Uterus (tissue), 4 donors: ENCODE results near the gene LRRC17. TPM values are rescaled to one million over a fixed set of nuclear protein-coding genes. Genes with fewer than 3 reads are reported as not detected.

Experiments
- DNase-seq, 2 donors: peaks; one replicate each; pipeline ENCODE4 v3.0.0-alpha.2; 2019 to 2020
- H3K27ac ChIP-seq, 2 donors: fragments of 200-600 bp; sonication (generic); 1 replicate in 1 of 2; 2 replicates in 1 of 2; pipeline ENCODE4 v1.5.1; 2016 to 2018
- H3K27me3 ChIP-seq, 2 donors: fragments of 200-600 bp; sonication (generic); one replicate each; pipeline ENCODE4 v1.5.1; 2018 to 2019; ENCODE audit warnings: control low read depth in 1 of 2
- H3K36me3 ChIP-seq, 2 donors: fragments of 200-600 bp; sonication (generic); one replicate each; pipeline ENCODE4 v1.5.1; 2019; ENCODE audit warnings: control low read depth in 1 of 2
- H3K4me1 ChIP-seq, 2 donors: fragments of 200-600 bp; sonication (generic); one replicate each; pipeline ENCODE4 v1.5.1; 2018 to 2019; ENCODE audit warnings: control low read depth in 1 of 2
- H3K4me3 ChIP-seq, 2 donors: fragments of 200-600 bp; sonication (generic); 1 replicate in 1 of 2; 2 replicates in 1 of 2; pipeline ENCODE4 v1.5.1; 2018 to 2019; ENCODE audit warnings: mild to moderate bottlenecking in 1 of 2
- H3K9me3 ChIP-seq, 2 donors: fragments of 200-600 bp; sonication (generic); one replicate each; pipeline ENCODE4 v1.5.1; 2019; ENCODE audit warnings: control low read depth in 1 of 2
- POLR2A ChIP-seq, 2 donors: fragments of 450-650 bp; IDR thresholded peaks; one replicate each; pipeline ENCODE4 v1.6.1; 2016; ENCODE audit warnings: antibody characterized with exemption in 2 of 2, mild to moderate bottlenecking in 1 of 2, moderate library complexity in 1 of 2
- intact Hi-C: fragments of 100-400 bp; cut with DNase I; formaldehyde crosslinking; loops from one replicate; pipeline ENCODE4 v1.15.1; 2023; ENCODE audit warnings: low total_unique reads
- total RNA-seq, 4 donors: library from RNA; depleted of rRNA in 3 of 4; stranded (reverse); fragments of >200 nt in 3 of 4; gene quantifications; one replicate each; pipeline versions ENCODE4 v1.1.0 to v1.2.4, GENCODE V29; 2014 to 2023
- TF ChIP-seq, protein P1 (sequence below), 4 experiments: fragments of 200-600 bp in 2 of 4; fragments of 450-650 bp in 2 of 4; sonication (generic) in 2 of 4; IDR thresholded peaks; one replicate each; pipeline ENCODE4 v1.5.1; 2016 to 2019; ENCODE audit warnings: antibody characterized with exemption in 4 of 4, mild to moderate bottlenecking in 2 of 4, moderate library complexity in 1 of 4
- donor health status: DM: yes; HTN: yes; CAD: no.

The LRRC17 gene
- total RNA-seq, 4 donors from 2014 or later = 0.29 to 180 (median 4.9) TPM

- intact Hi-C loops = no loop called here
- no peak for TF ChIP-seq POLR2A (IDR thresholded peaks at IDR 0.05)
- TF ChIP-seq, protein P1, sequence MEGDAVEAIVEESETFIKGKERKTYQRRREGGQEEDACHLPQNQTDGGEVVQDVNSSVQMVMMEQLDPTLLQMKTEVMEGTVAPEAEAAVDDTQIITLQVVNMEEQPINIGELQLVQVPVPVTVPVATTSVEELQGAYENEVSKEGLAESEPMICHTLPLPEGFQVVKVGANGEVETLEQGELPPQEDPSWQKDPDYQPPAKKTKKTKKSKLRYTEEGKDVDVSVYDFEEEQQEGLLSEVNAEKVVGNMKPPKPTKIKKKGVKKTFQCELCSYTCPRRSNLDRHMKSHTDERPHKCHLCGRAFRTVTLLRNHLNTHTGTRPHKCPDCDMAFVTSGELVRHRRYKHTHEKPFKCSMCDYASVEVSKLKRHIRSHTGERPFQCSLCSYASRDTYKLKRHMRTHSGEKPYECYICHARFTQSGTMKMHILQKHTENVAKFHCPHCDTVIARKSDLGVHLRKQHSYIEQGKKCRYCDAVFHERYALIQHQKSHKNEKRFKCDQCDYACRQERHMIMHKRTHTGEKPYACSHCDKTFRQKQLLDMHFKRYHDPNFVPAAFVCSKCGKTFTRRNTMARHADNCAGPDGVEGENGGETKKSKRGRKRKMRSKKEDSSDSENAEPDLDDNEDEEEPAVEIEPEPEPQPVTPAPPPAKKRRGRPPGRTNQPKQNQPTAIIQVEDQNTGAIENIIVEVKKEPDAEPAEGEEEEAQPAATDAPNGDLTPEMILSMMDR (IDR thresholded peaks at IDR 0.05) = no peak
- Histone ChIP-seq H3K4me1 (no peaks in the 10 kb centered on the region), H3K36me3 (no peaks in the 10 kb centered on the region), H3K27ac (peak overlapping the region; percentile 1 to 75), H3K27me3 (no peaks in the 10 kb centered on the region), H3K9me3 (no peaks in the 10 kb centered on the region), H3K4me3 (peak overlapping the region in 1 of 2 donors; percentile 36)
- DNase-seq = no peak
These were observed 1.0 kb downstream of the LRRC17 start for GRCh38 chr7:102913826-102914225.

- intact Hi-C loops = no loop called here
- DNase-seq = peak; percentile 56 to 61
- peak overlapping the region in 1 of 2 donors; percentile 36 for H3K4me3 ChIP-seq
These were observed 1.8 kb downstream of the LRRC17 start for GRCh38 chr7:102914585-102914984.

GRCh38 chr7:102916426-102916825, 3.6 kb downstream of the LRRC17 start:
- DNase-seq = no peak
- Histone ChIP-seq H3K36me3 (no peaks in the 10 kb centered on the region), H3K4me1 (no peaks in the 10 kb centered on the region), H3K9me3 (no peaks in the 10 kb centered on the region), H3K27me3 (no peaks in the 10 kb centered on the region), H3K4me3 (no peak overlapping the region), H3K27ac (peak overlapping the region in 1 of 2 donors; percentile 8)
- intact Hi-C loops = no loop called here
- TF ChIP-seq POLR2A (IDR thresholded peaks at IDR 0.05) = no peak
- TF ChIP-seq, protein P1 (IDR thresholded peaks at IDR 0.05) = no peak

More at GRCh38 chr7:102914585-102914984, 1.8 kb downstream of the LRRC17 start:
- TF ChIP-seq, protein P1 (IDR thresholded peaks at IDR 0.05) = no peak
- TF ChIP-seq POLR2A (IDR thresholded peaks at IDR 0.05) = peak in 1 of 2 donors; percentile 22
- H3K27ac ChIP-seq = peak overlapping the region; percentile 28 to 75
- H3K27me3 ChIP-seq = no peaks in the 10 kb centered on the region
- H3K9me3 ChIP-seq = no peaks in the 10 kb centered on the region
- no peaks in the 10 kb centered on the region for H3K4me1 ChIP-seq
- no peaks in the 10 kb centered on the region for H3K36me3 ChIP-seq

DNA sequence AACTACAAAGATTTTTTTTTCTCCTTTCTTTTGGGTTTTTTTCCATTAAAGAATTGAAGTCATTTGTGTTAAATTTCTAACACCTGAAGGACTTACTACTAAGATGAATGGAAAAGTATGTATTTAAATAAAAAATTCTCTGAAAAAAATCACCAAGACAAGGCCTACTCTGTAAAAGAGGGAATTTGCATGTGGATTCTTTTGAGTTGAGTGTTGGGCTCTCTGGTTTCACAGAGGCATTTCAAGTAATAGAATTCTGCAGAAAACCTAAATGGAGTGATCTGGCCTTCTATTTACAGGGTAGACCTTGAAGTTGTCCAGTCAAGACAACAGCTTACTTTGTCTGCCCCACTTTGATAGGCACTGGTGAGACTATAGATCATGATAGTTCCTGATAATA, 4.1 kb downstream of the LRRC17 start:
- Histone ChIP-seq H3K4me3 (no peak overlapping the region), H3K4me1 (no peaks in the 10 kb centered on the region), H3K36me3 (no peaks in the 10 kb centered on the region), H3K9me3 (no peaks in the 10 kb centered on the region), H3K27ac (peak overlapping the region in 1 of 2 donors; percentile 8), H3K27me3 (no peaks in the 10 kb centered on the region)
- no peak for DNase-seq
- TF ChIP-seq, protein P1 (IDR thresholded peaks at IDR 0.05) = no peak
- no peak for TF ChIP-seq POLR2A (IDR thresholded peaks at IDR 0.05)
- intact Hi-C loops = no loop called here

GRCh38 chr7:102917436-102918353, 4.9 kb downstream of the LRRC17 start:
- Histone ChIP-seq H3K4me1 (no peaks in the 10 kb centered on the region), H3K36me3 (no peaks in the 10 kb centered on the region), H3K4me3 (no peak overlapping the region), H3K27me3 (no peaks in the 10 kb centered on the region), H3K27ac (no peak overlapping the region), H3K9me3 (no peaks in the 10 kb centered on the region)
- intact Hi-C loops = no loop called here
- no peak for DNase-seq
- TF ChIP-seq, protein P1 (IDR thresholded peaks at IDR 0.05) = no peak
- no peak for TF ChIP-seq POLR2A (IDR thresholded peaks at IDR 0.05)
